Caco-2 (cell line): Measurements from ENCODE around the gene CERS6. TPM values are rescaled to one million over a fixed set of nuclear protein-coding genes. Genes with fewer than 3 reads are reported as not detected.

ENCODE experiments used
- BruUV-seq: library from RNA; stranded (reverse); fragments of 400-500 nt; replicated peaks from 2 replicates; lab custom pipeline; 2021; lab: Mats Ljungman, UMichigan
- CTCF ChIA-PET: fragments of 300-600 bp; sonication (Branson Sonifier 250); formaldehyde crosslinking; loops from one replicate; lab custom pipeline; 2022; ENCODE audit warnings: antibody characterized with exemption; lab: Charles Lee
- POLR2A ChIA-PET: fragments of 300-600 bp; sonication (Branson Sonifier 250); formaldehyde crosslinking; loops from one replicate; lab custom pipeline; 2022; ENCODE audit warnings: antibody characterized with exemption; lab: Charles Lee
- DNase-seq, 2 experiments: peaks; one replicate each; pipeline versions ENCODE4 v3.0.0 to v3.0.0-alpha.2; 2020 to 2022
- H3K27me3 ChIP-seq: replicated peaks from 2 replicates; pipeline ENCODE4 v1.6.0; 2011; ENCODE audit warnings: low read length; ENCODE audit not compliant: control insufficient read depth, insufficient read depth
- H3K36me3 ChIP-seq: 2 replicates; pipeline ENCODE4 v1.5.1; 2011; ENCODE audit warnings: low read length; ENCODE audit not compliant: control insufficient read depth, insufficient read depth
- H3K4me1 ChIP-seq: fragments of 250-450 bp; sonication (Bioruptor Pico); 2 replicates; pipeline ENCODE4 v1.5.1; 2020; ENCODE audit warnings: mild to moderate bottlenecking
- H3K4me3 ChIP-seq: 2 replicates; pipeline ENCODE4 v1.5.1; 2011; ENCODE audit warnings: low read depth, mild to moderate bottlenecking, control low read depth, low read length
- H3K9me3 ChIP-seq: fragments of 250-450 bp; sonication (Bioruptor Pico); 2 replicates; pipeline ENCODE4 v1.5.1; 2020; ENCODE audit warnings: mild to moderate bottlenecking, moderate library complexity
- H3K27ac Mint-ChIP-seq: one replicate; pipeline ENCODE4 v1.8.0; 2022; ENCODE audit warnings: mixed read lengths; ENCODE audit not compliant: unreplicated experiment
- H3K27me3 Mint-ChIP-seq: one replicate; pipeline ENCODE4 v1.8.0; 2022; ENCODE audit warnings: mixed read lengths; ENCODE audit not compliant: insufficient read depth, unreplicated experiment
- H3K36me3 Mint-ChIP-seq: one replicate; pipeline ENCODE4 v1.8.0; 2022; ENCODE audit warnings: mild to moderate bottlenecking, mixed read lengths; ENCODE audit not compliant: insufficient read depth, unreplicated experiment
- H3K4me1 Mint-ChIP-seq: one replicate; pipeline ENCODE4 v1.8.0; 2022; ENCODE audit warnings: low read depth, mixed read lengths; ENCODE audit not compliant: unreplicated experiment
- H3K4me3 Mint-ChIP-seq: one replicate; pipeline ENCODE4 v1.8.0; 2022; ENCODE audit warnings: mild to moderate bottlenecking, moderate library complexity, mixed read lengths; ENCODE audit not compliant: unreplicated experiment
- H3K9me3 Mint-ChIP-seq: one replicate; pipeline ENCODE4 v1.8.0; 2022; ENCODE audit warnings: mixed read lengths; ENCODE audit not compliant: unreplicated experiment
- CTCF ChIP-seq, 2 experiments: fragments of 200-600 bp in 1 of 2; IDR thresholded peaks; 1 replicate in 1 of 2; 2 replicates in 1 of 2; pipeline versions ENCODE4 v1.5.1 to v1.8.0; 2011 to 2022; ENCODE audit warnings: antibody characterized with exemption in 1 of 2, control low read depth in 1 of 2, inconsistent platforms in 1 of 2, low read depth in 1 of 2, low read length in 1 of 2, mild to moderate bottlenecking in 1 of 2, moderate library complexity in 1 of 2; ENCODE audit not compliant: insufficient read depth in 1 of 2, severe bottlenecking in 1 of 2, unreplicated experiment in 1 of 2
- intact Hi-C: fragments of 100-400 bp; cut with micrococcal nuclease; formaldehyde crosslinking; loops from one replicate; pipeline ENCODE4 v1.10.0; 2022; ENCODE audit not compliant: unreplicated experiment
- total RNA-seq: library from RNA; stranded (reverse); gene quantifications from 2 replicates; pipeline ENCODE4 v1.2.3, GENCODE V29; 2022

The CERS6 gene
- total RNA-seq, 1 experiment from 2014 or later = 32.7 TPM

- H3K27me3 ChIP-seq = no peaks in the 10 kb centered on the region
- H3K27ac Mint-ChIP-seq = no peak overlapping the region
Observed at GRCh38 chr2:168480356-168480755, 24.3 kb downstream of the CERS6 start.

GRCh38 chr2:168480825-168481585, 24.9 kb downstream of the CERS6 start:
- no peaks in the 10 kb centered on the region for H3K27me3 Mint-ChIP-seq
- no peak overlapping the region for H3K27ac Mint-ChIP-seq
- H3K9me3 Mint-ChIP-seq = no peaks in the 10 kb centered on the region
- no peaks in the 10 kb centered on the region for H3K36me3 ChIP-seq
- H3K4me3 ChIP-seq = no peak overlapping the region
- no TSS peak for BruUV-seq
- TF ChIP-seq CTCF (IDR thresholded peaks at IDR 0.05; ENCODE audit: insufficient read depth in 1 of 2, low read depth in 1 of 2, low read length in 1 of 2, severe bottlenecking in 1 of 2, unreplicated experiment in 1 of 2) = no peak
- intact Hi-C loops = no loop called here
- peaks cover 43% of the 10 kb centered on the region for H3K4me1 Mint-ChIP-seq
- H3K4me3 Mint-ChIP-seq = no peak overlapping the region
- DNase-seq = no peak
- peaks cover 38% of the 10 kb centered on the region for H3K4me1 ChIP-seq
- peaks cover 6% of the 10 kb centered on the region for H3K36me3 Mint-ChIP-seq
- H3K9me3 ChIP-seq = peaks cover 4% of the 10 kb centered on the region; the same call in 1 of the 2 replicates
- ChIA-PET CTCF (no interaction called here), POLR2A (no interaction called here)
- no peaks in the 10 kb centered on the region for H3K27me3 ChIP-seq

More at GRCh38 chr2:168480356-168480755, 24.3 kb downstream of the CERS6 start:
- peaks cover 42% of the 10 kb centered on the region for H3K4me1 Mint-ChIP-seq
- ChIA-PET CTCF (no interaction called here), POLR2A (no interaction called here)
- H3K36me3 Mint-ChIP-seq = peaks cover 6% of the 10 kb centered on the region
- Histone ChIP-seq H3K9me3 (0 out of 2 replicates have a peak, but pooled peaks cover under 1% of the 10 kb centered on the region), H3K4me3 (no peak overlapping the region), H3K36me3 (no peaks in the 10 kb centered on the region), H3K4me1 (peaks cover 36% of the 10 kb centered on the region)
- no peak overlapping the region for H3K4me3 Mint-ChIP-seq
- BruUV-seq = no TSS peak
- H3K9me3 Mint-ChIP-seq = no peaks in the 10 kb centered on the region
- no peak for TF ChIP-seq CTCF (IDR thresholded peaks at IDR 0.05; ENCODE audit: insufficient read depth in 1 of 2, low read depth in 1 of 2, low read length in 1 of 2, severe bottlenecking in 1 of 2, unreplicated experiment in 1 of 2)
- intact Hi-C loops = no loop called here
- no peak for DNase-seq
- no peaks in the 10 kb centered on the region for H3K27me3 Mint-ChIP-seq

- Histone ChIP-seq H3K36me3 (no peaks in the 10 kb centered on the region), H3K4me1 (peaks cover 43% of the 10 kb centered on the region), H3K9me3 (peaks cover 4% of the 10 kb centered on the region; the same call in 1 of the 2 replicates), H3K27me3 (no peaks in the 10 kb centered on the region), H3K4me3 (no peak overlapping the region)
- DNase-seq = no peak
- H3K4me3 Mint-ChIP-seq = no peak overlapping the region
- H3K9me3 Mint-ChIP-seq = no peaks in the 10 kb centered on the region
- intact Hi-C loops = no loop called here
- CTCF ChIA-PET = no interaction called here
- no peak for TF ChIP-seq CTCF (IDR thresholded peaks at IDR 0.05; ENCODE audit: insufficient read depth in 1 of 2, low read depth in 1 of 2, low read length in 1 of 2, severe bottlenecking in 1 of 2, unreplicated experiment in 1 of 2)
- POLR2A ChIA-PET = no interaction called here
- no TSS peak for BruUV-seq
- peaks cover 42% of the 10 kb centered on the region for H3K4me1 Mint-ChIP-seq
- H3K27ac Mint-ChIP-seq = no peak overlapping the region
- no peaks in the 10 kb centered on the region for H3K27me3 Mint-ChIP-seq
- peaks cover 6% of the 10 kb centered on the region for H3K36me3 Mint-ChIP-seq
Observed at GRCh38 chr2:168482269-168482668, 26.2 kb downstream of the CERS6 start.
